Mucosa of descending colon (tissue), 3 donors: ENCODE data around the gene CABLES2. TPM values are rescaled to one million over a fixed set of nuclear protein-coding genes. Genes with fewer than 3 reads are reported as not detected.
A peak's percentile ranks its signal among the peaks of the same experiment; 100 is the strongest.

Experiments used
- ATAC-seq: fragments of 200-7000 bp; cut with Tn5 transposase; one replicate; pipeline ENCODE4 v1.9.1; 2020; ENCODE audit warnings: mild to moderate bottlenecking, moderate library complexity
- DNase-seq, 3 donors: peaks; one replicate each; pipeline ENCODE4 v3.0.0-alpha.2; 2020
- H3K36me3 ChIP-seq: fragments of 200-600 bp; one replicate; pipeline ENCODE4 v1.8.0; 2021; ENCODE audit warnings: low read depth, mild to moderate bottlenecking
- H3K4me1 ChIP-seq: fragments of 200-600 bp; one replicate; pipeline ENCODE4 v1.8.0; 2021; ENCODE audit warnings: low read depth, mild to moderate bottlenecking
- H3K4me3 ChIP-seq: fragments of 200-600 bp; one replicate; pipeline ENCODE4 v1.8.0; 2021; ENCODE audit warnings: mild to moderate bottlenecking
- H3K9me3 ChIP-seq: fragments of 200-600 bp; one replicate; pipeline ENCODE4 v1.8.0; 2021; ENCODE audit warnings: mild to moderate bottlenecking
- intact Hi-C, 2 donors: fragments of 100-400 bp; cut with DNase I in 1 of 2; cut with micrococcal nuclease in 1 of 2; formaldehyde crosslinking; loops; one replicate each; pipeline versions ENCODE4 v1.11.0 to v1.11.1; 2022; cut with DNase I, micrococcal nuclease
- total RNA-seq, 3 donors: library from RNA; stranded (reverse); fragmentation: NEBNext Ultra II Directional in 2 of 3; extraction: Animal tissue kit (Norgen Biotek cat#: 25700) in 2 of 3; gene quantifications; one replicate each; pipeline versions ENCODE4 v1.2.1 to v1.2.4, GENCODE V29; 2021 to 2023
- TF ChIP-seq, protein P1 (sequence below): fragments of 200-600 bp; IDR thresholded peaks from one replicate; pipeline ENCODE4 v1.8.0; 2022; ENCODE audit warnings: antibody characterized with exemption, mild to moderate bottlenecking
- donor health status: DM: no; HTN: no; CAD: no; lungs with moderate emphysema.
- donor health status: DM: no; HTN: no; CAD: no.
- donor health status: DM: no; HTN: yes; CAD: no.

Gene CABLES2
- total RNA-seq, 3 donors from 2014 or later = 5.4 to 9.3 (median 6.6) TPM

DNA sequence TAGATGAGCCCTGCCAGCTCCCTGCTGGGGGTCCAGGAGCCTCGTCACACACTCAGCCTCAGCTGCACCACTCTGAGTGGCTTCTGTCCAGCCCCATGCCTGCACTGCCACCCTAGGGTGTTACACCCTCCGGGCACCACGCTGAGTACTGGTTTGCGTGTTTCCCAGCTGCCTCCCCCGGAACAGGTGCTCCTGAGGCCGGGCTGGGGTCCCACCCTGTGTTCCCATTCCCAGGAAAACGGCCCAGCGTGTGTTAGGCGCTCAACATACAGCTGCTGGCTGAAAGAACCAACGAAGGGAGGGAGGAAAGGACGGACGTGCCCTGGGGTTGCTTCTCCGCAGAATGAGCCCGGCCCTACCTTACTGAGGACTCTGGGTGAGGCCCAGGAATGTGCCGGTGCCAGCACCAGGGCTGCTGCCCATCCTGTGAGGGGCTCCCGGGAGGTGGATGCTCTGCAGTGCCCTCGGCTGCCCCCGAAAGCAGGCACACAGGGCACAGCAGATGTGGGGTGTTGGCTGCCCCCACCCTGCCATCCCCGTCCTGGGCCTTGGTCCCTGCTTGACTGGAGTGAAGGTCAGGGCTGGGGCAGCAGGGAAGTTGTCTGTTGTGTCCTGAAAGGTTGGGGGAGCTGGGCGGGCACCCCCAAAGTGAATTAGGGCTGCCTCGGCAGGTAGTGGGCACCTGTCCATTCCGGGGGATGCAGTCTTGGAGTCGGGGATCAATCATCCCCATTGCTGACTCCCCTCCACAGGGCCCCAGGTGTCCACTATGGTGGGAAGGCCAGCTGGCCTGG is 56.3 kb downstream of the CABLES2 start:
- DNase-seq (no peak), ATAC-seq (peak; percentile 36)
- no peaks in the 10 kb centered on the region for H3K9me3 ChIP-seq
- H3K36me3 ChIP-seq = no peaks in the 10 kb centered on the region
- intact Hi-C loops = no loop called here
- no peak overlapping the region for H3K4me3 ChIP-seq
- peaks cover 5% of the 10 kb centered on the region for H3K4me1 ChIP-seq
- TF ChIP-seq, protein P1, sequence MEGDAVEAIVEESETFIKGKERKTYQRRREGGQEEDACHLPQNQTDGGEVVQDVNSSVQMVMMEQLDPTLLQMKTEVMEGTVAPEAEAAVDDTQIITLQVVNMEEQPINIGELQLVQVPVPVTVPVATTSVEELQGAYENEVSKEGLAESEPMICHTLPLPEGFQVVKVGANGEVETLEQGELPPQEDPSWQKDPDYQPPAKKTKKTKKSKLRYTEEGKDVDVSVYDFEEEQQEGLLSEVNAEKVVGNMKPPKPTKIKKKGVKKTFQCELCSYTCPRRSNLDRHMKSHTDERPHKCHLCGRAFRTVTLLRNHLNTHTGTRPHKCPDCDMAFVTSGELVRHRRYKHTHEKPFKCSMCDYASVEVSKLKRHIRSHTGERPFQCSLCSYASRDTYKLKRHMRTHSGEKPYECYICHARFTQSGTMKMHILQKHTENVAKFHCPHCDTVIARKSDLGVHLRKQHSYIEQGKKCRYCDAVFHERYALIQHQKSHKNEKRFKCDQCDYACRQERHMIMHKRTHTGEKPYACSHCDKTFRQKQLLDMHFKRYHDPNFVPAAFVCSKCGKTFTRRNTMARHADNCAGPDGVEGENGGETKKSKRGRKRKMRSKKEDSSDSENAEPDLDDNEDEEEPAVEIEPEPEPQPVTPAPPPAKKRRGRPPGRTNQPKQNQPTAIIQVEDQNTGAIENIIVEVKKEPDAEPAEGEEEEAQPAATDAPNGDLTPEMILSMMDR = no peak

GRCh38 chr20:62350098-62350628 is 56.9 kb downstream of the CABLES2 start:
- Histone ChIP-seq H3K9me3 (no peaks in the 10 kb centered on the region), H3K4me3 (no peak overlapping the region), H3K36me3 (no peaks in the 10 kb centered on the region), H3K4me1 (no peaks in the 10 kb centered on the region)
- intact Hi-C loops = no loop called here
- TF ChIP-seq, protein P1 = no peak
- peak; percentile 82 for ATAC-seq
- no peak for DNase-seq

GRCh38 chr20:62349556-62350097 is 57.5 kb downstream of the CABLES2 start:
- H3K9me3 ChIP-seq = no peaks in the 10 kb centered on the region
- intact Hi-C loops = no loop called here
- TF ChIP-seq, protein P1 = no peak
- no peaks in the 10 kb centered on the region for H3K36me3 ChIP-seq
- ATAC-seq (no peak), DNase-seq (no peak)
- no peak overlapping the region for H3K4me3 ChIP-seq
- H3K4me1 ChIP-seq = no peaks in the 10 kb centered on the region

- intact Hi-C loops = no loop called here
- ATAC-seq (no peak), DNase-seq (no peak)
- TF ChIP-seq, protein P1 = no peak
- no peak overlapping the region for H3K4me3 ChIP-seq
- H3K36me3 ChIP-seq = no peaks in the 10 kb centered on the region
- no peaks in the 10 kb centered on the region for H3K9me3 ChIP-seq
- H3K4me1 ChIP-seq = no peaks in the 10 kb centered on the region
Measured at GRCh38 chr20:62348604-62349003, 58.5 kb downstream of the CABLES2 start.

GRCh38 chr20:62347445-62347844 is 59.6 kb downstream of the CABLES2 start:
- no peak overlapping the region for H3K4me3 ChIP-seq
- ATAC-seq (no peak), DNase-seq (no peak)
- no peaks in the 10 kb centered on the region for H3K4me1 ChIP-seq
- intact Hi-C loops = no loop called here
- no peaks in the 10 kb centered on the region for H3K9me3 ChIP-seq
- TF ChIP-seq, protein P1 = no peak
- H3K36me3 ChIP-seq = no peaks in the 10 kb centered on the region
